Parathyroid adenoma (tissue), 2 donors: ENCODE data around the gene PJA2.

Experiments used
- H2AFZ ChIP-seq: fragments of 300-600 bp; sonication (generic); one replicate; pipeline ENCODE4 v1.7.0; 2017; ENCODE audit warnings: antibody characterized with exemption, mild to moderate bottlenecking
- H3K27ac ChIP-seq: fragments of 300-600 bp; sonication (generic); one replicate; pipeline ENCODE4 v1.7.0; 2017
- H3K27me3 ChIP-seq: fragments of 300-600 bp; sonication (generic); one replicate; pipeline ENCODE4 v1.7.0; 2017; ENCODE audit warnings: low read length; ENCODE audit not compliant: control insufficient read depth, insufficient read depth
- H3K36me3 ChIP-seq: fragments of 300-600 bp; sonication (generic); one replicate; pipeline ENCODE4 v1.7.0; 2017; ENCODE audit warnings: low read length; ENCODE audit not compliant: control insufficient read depth, insufficient read depth
- H3K4me1 ChIP-seq: fragments of 300-600 bp; sonication (generic); one replicate; pipeline ENCODE4 v1.7.0; 2017; ENCODE audit warnings: control low read depth
- H3K4me2 ChIP-seq: fragments of 300-600 bp; sonication (generic); one replicate; pipeline ENCODE4 v1.7.0; 2017; ENCODE audit warnings: low read length
- H3K4me3 ChIP-seq: fragments of 300-600 bp; sonication (generic); one replicate; pipeline ENCODE4 v1.7.0; 2017; ENCODE audit warnings: low read depth, low read length
- H3K79me2 ChIP-seq: fragments of 300-600 bp; sonication (generic); one replicate; pipeline ENCODE4 v1.7.0; 2017; ENCODE audit warnings: control low read depth
- H3K9ac ChIP-seq: fragments of 300-600 bp; sonication (generic); one replicate; pipeline ENCODE4 v1.7.0; 2017; ENCODE audit warnings: mild to moderate bottlenecking
- H3K9me3 ChIP-seq: fragments of 300-600 bp; sonication (generic); one replicate; pipeline ENCODE4 v1.7.0; 2017; ENCODE audit warnings: low read length; ENCODE audit not compliant: control insufficient read depth
- TF ChIP-seq, protein P1 (sequence below): fragments of 300-600 bp; sonication (generic); IDR thresholded peaks from one replicate; pipeline ENCODE4 v1.7.0; 2017; ENCODE audit warnings: antibody characterized with exemption, mild to moderate bottlenecking
- donor health status: primary hyperparathyroidism.

Gene PJA2

DNA sequence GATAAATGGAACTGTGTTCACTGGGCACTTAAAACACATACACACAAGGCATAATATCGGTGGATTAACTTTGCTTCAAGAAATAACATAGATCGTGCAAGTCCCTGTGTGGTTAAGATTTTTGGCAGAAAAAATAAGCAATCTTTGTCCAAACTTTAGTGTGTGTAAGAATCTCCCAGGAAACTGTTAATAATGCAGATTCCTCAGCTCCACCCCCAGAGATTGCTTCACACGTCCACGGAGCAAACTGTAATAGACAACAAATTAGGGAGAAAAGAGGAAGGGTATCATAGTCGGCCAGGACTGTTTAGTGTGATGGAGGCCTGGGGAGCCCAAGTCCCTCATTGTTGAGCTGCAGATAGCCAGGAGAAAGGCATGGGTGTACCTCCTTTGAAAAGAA, 84.8 kb downstream of the PJA2 start:
- TF ChIP-seq, protein P1, sequence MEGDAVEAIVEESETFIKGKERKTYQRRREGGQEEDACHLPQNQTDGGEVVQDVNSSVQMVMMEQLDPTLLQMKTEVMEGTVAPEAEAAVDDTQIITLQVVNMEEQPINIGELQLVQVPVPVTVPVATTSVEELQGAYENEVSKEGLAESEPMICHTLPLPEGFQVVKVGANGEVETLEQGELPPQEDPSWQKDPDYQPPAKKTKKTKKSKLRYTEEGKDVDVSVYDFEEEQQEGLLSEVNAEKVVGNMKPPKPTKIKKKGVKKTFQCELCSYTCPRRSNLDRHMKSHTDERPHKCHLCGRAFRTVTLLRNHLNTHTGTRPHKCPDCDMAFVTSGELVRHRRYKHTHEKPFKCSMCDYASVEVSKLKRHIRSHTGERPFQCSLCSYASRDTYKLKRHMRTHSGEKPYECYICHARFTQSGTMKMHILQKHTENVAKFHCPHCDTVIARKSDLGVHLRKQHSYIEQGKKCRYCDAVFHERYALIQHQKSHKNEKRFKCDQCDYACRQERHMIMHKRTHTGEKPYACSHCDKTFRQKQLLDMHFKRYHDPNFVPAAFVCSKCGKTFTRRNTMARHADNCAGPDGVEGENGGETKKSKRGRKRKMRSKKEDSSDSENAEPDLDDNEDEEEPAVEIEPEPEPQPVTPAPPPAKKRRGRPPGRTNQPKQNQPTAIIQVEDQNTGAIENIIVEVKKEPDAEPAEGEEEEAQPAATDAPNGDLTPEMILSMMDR, result no peak
- H3K27me3 ChIP-seq, result no peaks in the 10 kb centered on the region
- H2AFZ ChIP-seq, result no peak overlapping the region
- no peaks in the 10 kb centered on the region for H3K9me3 ChIP-seq
- no peaks in the 10 kb centered on the region for H3K36me3 ChIP-seq
- no peak overlapping the region for H3K27ac ChIP-seq
- no peak overlapping the region for H3K4me2 ChIP-seq
- no peaks in the 10 kb centered on the region for H3K79me2 ChIP-seq
- H3K4me1 ChIP-seq, result no peaks in the 10 kb centered on the region
- no peak overlapping the region for H3K4me3 ChIP-seq
- no peak overlapping the region for H3K9ac ChIP-seq

DNA sequence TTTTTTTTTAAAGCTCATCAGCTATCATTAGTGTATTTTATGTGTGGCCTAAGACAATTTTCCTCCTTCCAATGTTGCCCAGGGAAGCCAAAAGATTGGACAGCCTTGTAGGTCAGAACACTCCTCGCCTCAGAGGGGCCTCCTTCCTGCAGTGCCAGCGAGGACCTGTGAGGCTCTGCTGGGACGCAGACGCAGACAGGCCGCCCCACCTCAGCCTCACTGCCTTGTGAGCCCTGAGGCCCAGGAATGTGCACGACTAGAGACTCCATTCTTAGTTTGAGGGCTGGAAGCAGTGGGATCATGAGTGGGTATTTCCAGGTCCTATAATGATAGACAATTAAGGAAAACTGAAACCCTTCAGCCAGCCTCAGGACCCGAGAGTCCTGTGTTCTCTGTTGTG, 85.4 kb downstream of the PJA2 start:
- H3K27ac ChIP-seq, result no peak overlapping the region
- TF ChIP-seq, protein P1, result no peak
- no peak overlapping the region for H3K4me2 ChIP-seq
- no peaks in the 10 kb centered on the region for H3K36me3 ChIP-seq
- H3K9ac ChIP-seq, result no peak overlapping the region
- H2AFZ ChIP-seq, result no peak overlapping the region
- H3K79me2 ChIP-seq, result no peaks in the 10 kb centered on the region
- H3K9me3 ChIP-seq, result no peaks in the 10 kb centered on the region
- H3K27me3 ChIP-seq, result no peaks in the 10 kb centered on the region
- no peaks in the 10 kb centered on the region for H3K4me1 ChIP-seq
- no peak overlapping the region for H3K4me3 ChIP-seq

DNA sequence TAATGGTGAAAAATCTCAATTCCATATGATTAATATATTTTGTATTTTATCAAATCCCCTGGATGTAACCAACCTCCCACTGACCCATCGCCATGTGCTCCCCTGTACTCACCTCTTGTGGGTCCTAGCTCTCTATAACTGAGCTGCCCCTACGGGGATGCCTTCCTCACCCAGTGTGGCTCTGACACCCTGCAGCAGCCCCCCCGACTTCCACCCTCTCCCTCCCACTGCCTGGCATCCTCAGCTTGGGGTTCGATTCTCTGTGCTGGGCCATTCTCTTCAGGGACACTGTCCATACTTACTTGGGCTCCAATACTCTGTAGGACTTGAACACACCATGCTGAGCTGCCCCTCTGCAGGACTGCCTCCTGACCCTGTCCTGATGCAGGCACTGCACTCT, 87.1 kb downstream of the PJA2 start:
- no peaks in the 10 kb centered on the region for H3K36me3 ChIP-seq
- H3K9me3 ChIP-seq, result no peaks in the 10 kb centered on the region
- H2AFZ ChIP-seq, result no peak overlapping the region
- TF ChIP-seq, protein P1, result no peak
- H3K79me2 ChIP-seq, result no peaks in the 10 kb centered on the region
- no peak overlapping the region for H3K9ac ChIP-seq
- no peaks in the 10 kb centered on the region for H3K4me1 ChIP-seq
- H3K27me3 ChIP-seq, result no peaks in the 10 kb centered on the region
- no peak overlapping the region for H3K4me3 ChIP-seq
- no peak overlapping the region for H3K27ac ChIP-seq
- H3K4me2 ChIP-seq, result no peak overlapping the region

DNA sequence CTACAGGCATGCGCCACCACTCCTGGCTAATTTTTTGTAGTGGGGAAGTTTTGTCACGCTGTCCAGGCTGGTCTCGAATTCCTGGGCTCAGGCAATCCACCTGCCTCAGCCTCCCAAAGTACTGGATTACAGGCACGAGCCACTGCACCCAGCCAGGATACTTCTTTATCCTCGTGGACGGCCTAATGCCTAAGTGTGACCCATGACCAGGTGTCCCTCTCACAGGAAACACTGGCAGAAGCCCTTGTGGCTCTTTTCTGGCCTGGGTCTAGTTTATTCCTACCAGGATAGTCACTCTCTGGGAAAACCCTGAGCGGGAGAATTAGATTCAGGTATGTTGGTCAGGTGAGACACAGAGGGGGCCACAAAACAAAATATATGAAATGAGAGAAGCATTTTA, 90.4 kb downstream of the PJA2 start:
- TF ChIP-seq, protein P1, result no peak
- Histone ChIP-seq H3K27ac (no peak overlapping the region), H3K36me3 (no peaks in the 10 kb centered on the region)

DNA sequence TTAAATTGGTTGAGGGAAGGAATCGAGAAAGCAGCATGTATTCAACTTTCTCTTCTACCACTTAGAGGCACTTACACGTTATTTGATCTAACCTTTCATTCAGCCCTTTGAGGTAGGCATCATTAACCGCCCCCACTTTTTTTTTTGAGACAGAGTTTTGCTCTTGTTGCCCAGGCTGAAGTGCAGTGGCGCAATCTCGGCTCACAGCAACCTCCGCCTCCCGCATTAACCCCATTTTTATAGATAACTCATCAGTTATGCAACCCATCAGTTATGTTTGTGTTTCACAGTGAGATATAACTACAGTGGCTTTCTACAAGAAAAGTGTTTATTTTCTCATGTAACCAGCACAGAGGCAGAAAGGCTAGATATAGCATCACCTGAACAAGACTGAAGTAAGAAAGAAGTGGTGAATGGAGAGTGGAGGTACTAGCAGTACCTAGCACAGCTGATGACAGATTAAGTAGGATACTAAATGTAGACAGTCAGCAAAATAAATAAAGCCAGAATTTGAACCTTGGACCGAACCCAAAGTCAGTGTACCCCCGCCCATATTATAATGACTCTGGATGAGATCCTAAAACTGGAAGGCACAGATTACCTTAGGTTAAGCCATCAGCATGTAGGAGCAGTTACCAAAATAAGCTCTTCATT, 91.2 kb downstream of the PJA2 start:
- Histone ChIP-seq H3K4me1 (no peaks in the 10 kb centered on the region), H2AFZ (no peak overlapping the region), H3K27me3 (no peaks in the 10 kb centered on the region), H3K36me3 (no peaks in the 10 kb centered on the region), H3K27ac (no peak overlapping the region), H3K4me2 (no peak overlapping the region), H3K4me3 (no peak overlapping the region), H3K9ac (no peak overlapping the region), H3K79me2 (no peaks in the 10 kb centered on the region), H3K9me3 (no peaks in the 10 kb centered on the region)
- TF ChIP-seq, protein P1, result no peak

More for the DNA sequence above, 90.4 kb downstream of the PJA2 start:
- Histone ChIP-seq H3K9ac (no peak overlapping the region), H3K27me3 (no peaks in the 10 kb centered on the region), H3K4me3 (no peak overlapping the region), H3K4me2 (no peak overlapping the region), H3K9me3 (no peaks in the 10 kb centered on the region), H3K79me2 (no peaks in the 10 kb centered on the region), H2AFZ (no peak overlapping the region), H3K4me1 (no peaks in the 10 kb centered on the region)
